Ammon's horn (tissue), 1 donor: ENCODE data around the gene ALMS1.
"Not testable (repeated sequence)": the region's sequence is repeated elsewhere in the genome, so short reads cannot be mapped to it uniquely, and the experiment has no call there.

ENCODE experiments used
- DNase-seq: peaks from one replicate; pipeline ENCODE4 v3.0.0-alpha.2; 2016; ENCODE audit warnings: low spot score

Gene ALMS1

GRCh38 chr2:73404409-73404808 is 18.8 kb downstream of the ALMS1 start:
- DNase-seq: no peak

GRCh38 chr2:73406996-73407395 is 21.4 kb downstream of the ALMS1 start:
- no peak for DNase-seq

GRCh38 chr2:73408198-73408597 is 22.6 kb downstream of the ALMS1 start:
- no peak for DNase-seq

- no peak for DNase-seq
These were observed 29.1 kb downstream of the ALMS1 start for GRCh38 chr2:73414696-73415095.

- no peak for DNase-seq
These were observed 30.3 kb downstream of the ALMS1 start for GRCh38 chr2:73415906-73416305.

- peak; percentile 59 for DNase-seq
These were observed 32.7 kb downstream of the ALMS1 start for GRCh38 chr2:73418343-73418742.

- DNase-seq: no peak
These were observed 38.3 kb downstream of the ALMS1 start for GRCh38 chr2:73423913-73424312.

GRCh38 chr2:73426176-73426575 is 40.5 kb downstream of the ALMS1 start:
- no peak for DNase-seq

GRCh38 chr2:73436019-73436418 is 50.4 kb downstream of the ALMS1 start:
- DNase-seq: no peak

GRCh38 chr2:73444202-73444601 is 58.6 kb downstream of the ALMS1 start:
- DNase-seq: no peak

- peak; percentile 23 for DNase-seq
These were observed 63.2 kb downstream of the ALMS1 start for GRCh38 chr2:73448856-73449255.

GRCh38 chr2:73449404-73449803 is 63.8 kb downstream of the ALMS1 start:
- DNase-seq: no peak

- peak; percentile 8 for DNase-seq
These were observed 65.8 kb downstream of the ALMS1 start for GRCh38 chr2:73451263-73451972.

- DNase-seq: no peak
These were observed 72.3 kb downstream of the ALMS1 start for GRCh38 chr2:73457982-73458381.

- not testable (repeated sequence) for DNase-seq
These were observed 76.8 kb downstream of the ALMS1 start for GRCh38 chr2:73462388-73462787.

- no peak for DNase-seq
These were observed 82.7 kb downstream of the ALMS1 start for GRCh38 chr2:73468376-73468775.

GRCh38 chr2:73483874-73484273 is 98.2 kb downstream of the ALMS1 start:
- not testable (repeated sequence) for DNase-seq

GRCh38 chr2:73487112-73487657 is 101.5 kb downstream of the ALMS1 start:
- no peak for DNase-seq

GRCh38 chr2:73488079-73488478 is 102.4 kb downstream of the ALMS1 start:
- DNase-seq: no peak

GRCh38 chr2:73489053-73489452 is 103.4 kb downstream of the ALMS1 start:
- no peak for DNase-seq

GRCh38 chr2:73494031-73494430 is 108.4 kb downstream of the ALMS1 start:
- DNase-seq: no peak

GRCh38 chr2:73503992-73504570 is 118.4 kb downstream of the ALMS1 start:
- DNase-seq: no peak

- DNase-seq: not testable (repeated sequence)
These were observed 119.2 kb downstream of the ALMS1 start for GRCh38 chr2:73504850-73505249.

GRCh38 chr2:73510470-73510869 is 124.8 kb downstream of the ALMS1 start:
- DNase-seq: not testable (repeated sequence)
